Measurements from ENCODE around the gene CD2BP2.

GRCh38 chr16:30377050-30377811 lies 22.1 kb upstream of the CD2BP2 start:
- TF ChIP-seq CTCF (IDR thresholded peaks at IDR 0.05; ENCODE audit: insufficient read depth, low read length, poor library complexity, severe bottlenecking) (no peak), EZH2phosphoT487 (conservative IDR thresholded peaks at IDR 0.05; ENCODE audit: low read length) (no peak)

Measured in SU-DHL-6 (cell line).